HCT116 (cell line): ENCODE measurements around the gene ERC1. TPM values are rescaled to one million over a fixed set of nuclear protein-coding genes. Genes with fewer than 3 reads are reported as not detected.

Experiments
- ATAC-seq: fragments of 200-7000 bp; cut with Tn5 transposase; 2 replicates; pipeline ENCODE4 v1.9.1; 2020; ENCODE audit warnings: mild to moderate bottlenecking, moderate library complexity
- BruUV-seq: library from RNA; stranded (reverse); fragments of 400-500 nt; replicated peaks from 2 replicates; lab custom pipeline; 2021; lab: Mats Ljungman, UMichigan
- CTCF ChIA-PET: fragments of 300-600 bp; sonication (Branson Sonifier 250); formaldehyde crosslinking; loops from one replicate; lab custom pipeline; 2021; ENCODE audit warnings: antibody characterized with exemption; lab: Charles Lee
- POLR2A ChIA-PET: fragments of 300-600, 350-600 bp; sonication (Branson Sonifier 250); formaldehyde crosslinking; loops from one replicate; lab custom pipeline; 2021; ENCODE audit warnings: antibody characterized with exemption; lab: Charles Lee
- RAD21 ChIA-PET, 2 experiments: fragments of 300-600 bp; sonication (Branson Sonifier 250); formaldehyde crosslinking; loops; one replicate each; lab custom pipeline; 2023; ENCODE audit warnings: low total read pairs in 2 of 2; ENCODE audit not compliant: uncharacterized antibody in 2 of 2, unreplicated experiment in 2 of 2, low non-redundant PET in 1 of 2; lab: Charles Lee
- DNase-seq: peaks from one replicate; pipeline ENCODE4 v3.0.0-alpha.2; 2010; ENCODE audit warnings: low read depth, low spot score
- H2AFZ ChIP-seq: fragments of 200-600 bp; shearing (Covaris generic), sonication (generic); 2 replicates; pipeline ENCODE4 v1.6.1; 2017; ENCODE audit warnings: low read depth, mixed run types, mixed read lengths, antibody characterized with exemption, low read length; ENCODE audit not compliant: poor library complexity, severe bottlenecking
- H3K27ac ChIP-seq: 2 replicates; pipeline ENCODE4 v1.5.1; 2012; ENCODE audit warnings: low read depth, low read length
- H3K27me3 ChIP-seq: fragments of 200-600 bp; sonication (generic); 2 replicates; pipeline ENCODE4 v1.6.1; 2016; ENCODE audit warnings: mixed run types, low read length, mixed read lengths; ENCODE audit not compliant: insufficient read depth
- H3K36me3 ChIP-seq, 2 experiments: fragments of 200-500 bp in 1 of 2; fragments of 200-600 bp in 1 of 2; sonication (Bioruptor generic) in 1 of 2; sonication (generic) in 1 of 2; 2 replicates each; pipeline versions ENCODE4 v1.5.1 to v1.6.1; 2014 to 2016; ENCODE audit warnings: low read length in 2 of 2, inconsistent platforms in 1 of 2, mixed read lengths in 1 of 2, mixed run types in 1 of 2; ENCODE audit not compliant: insufficient read depth in 2 of 2, control insufficient read depth in 1 of 2
- H3K4me1 ChIP-seq, 2 experiments: fragments of 200-600 bp in 1 of 2; sonication (generic) in 1 of 2; 2 replicates each; pipeline versions ENCODE4 v1.5.1 to v1.6.1; 2012 to 2017; ENCODE audit warnings: low read length in 2 of 2, inconsistent platforms in 1 of 2, mild to moderate bottlenecking in 1 of 2, mixed read lengths in 1 of 2, mixed run types in 1 of 2, moderate library complexity in 1 of 2; ENCODE audit not compliant: insufficient read depth in 2 of 2, control insufficient read depth in 1 of 2
- H3K4me2 ChIP-seq: fragments of 200-600 bp; sonication (generic); 2 replicates; pipeline ENCODE4 v1.6.1; 2017; ENCODE audit warnings: mixed run types, low read length, mixed read lengths
- H3K4me3 ChIP-seq, 2 experiments: fragments of 200-600 bp in 1 of 2; sonication (generic) in 1 of 2; replicated peaks in 1 of 2; 2 replicates each; pipeline ENCODE4 v1.5.1; 2011 to 2016; ENCODE audit warnings: low read length in 2 of 2, control low read depth in 1 of 2, low read depth in 1 of 2, mild to moderate bottlenecking in 1 of 2, mixed read lengths in 1 of 2, mixed run types in 1 of 2
- H3K79me2 ChIP-seq: fragments of 200-600 bp; sonication (generic); 2 replicates; pipeline ENCODE4 v1.6.1; 2017; ENCODE audit warnings: mild to moderate bottlenecking, mixed run types, low read length, moderate library complexity, mixed read lengths; ENCODE audit not compliant: insufficient read depth
- H3K9ac ChIP-seq: fragments of 200-600 bp; sonication (generic); 2 replicates; pipeline ENCODE4 v1.6.1; 2016; ENCODE audit warnings: low read length, mixed read lengths
- H3K9me2 ChIP-seq: fragments of 200-600 bp; sonication (generic), shearing (Covaris generic); 2 replicates; pipeline ENCODE4 v1.6.1; 2017; ENCODE audit warnings: mixed run types, mild to moderate bottlenecking, moderate library complexity; ENCODE audit not compliant: insufficient read depth
- H3K9me3 ChIP-seq, 2 experiments: fragments of 200-500 bp in 1 of 2; fragments of 200-600 bp in 1 of 2; sonication (Bioruptor generic) in 1 of 2; sonication (generic) in 1 of 2; 2 replicates each; pipeline ENCODE4 v1.6.1; 2014 to 2017; ENCODE audit warnings: low read length in 2 of 2, mixed read lengths in 2 of 2, inconsistent platforms in 1 of 2, low read depth in 1 of 2, mild to moderate bottlenecking in 1 of 2, mixed run types in 1 of 2, moderate library complexity in 1 of 2; ENCODE audit not compliant: control insufficient read depth in 1 of 2, insufficient read depth in 1 of 2
- H4K20me1 ChIP-seq: fragments of 200-600 bp; sonication (generic), shearing (Covaris generic); 2 replicates; pipeline ENCODE4 v1.6.1; 2017; ENCODE audit warnings: mixed run types, mild to moderate bottlenecking, moderate library complexity; ENCODE audit not compliant: insufficient read depth
- ATF3 ChIP-seq: IDR thresholded peaks from 2 replicates; pipeline ENCODE4 v1.6.1; 2012
- CEBPB ChIP-seq: IDR thresholded peaks from 2 replicates; pipeline ENCODE4 v1.6.1; 2012; ENCODE audit warnings: low read depth
- CTCF ChIP-seq, 3 experiments: fragments of 200-600 bp in 1 of 3; sonication (generic) in 1 of 3; IDR thresholded peaks in 2 of 3; conservative IDR thresholded peaks in 1 of 3; 2 replicates each; pipeline ENCODE4 v1.5.1; 2012 to 2017; ENCODE audit warnings: low read depth in 2 of 3, low read length in 2 of 3, antibody characterized with exemption in 1 of 3, borderline replicate concordance in 1 of 3, control low read depth in 1 of 3, mild to moderate bottlenecking in 1 of 3, mixed read lengths in 1 of 3, mixed run types in 1 of 3, moderate library complexity in 1 of 3; ENCODE audit not compliant: insufficient read depth in 1 of 3
- EGR1 ChIP-seq: IDR thresholded peaks from 2 replicates; pipeline ENCODE4 v1.6.1; 2012; ENCODE audit warnings: low read depth
- ELF1 ChIP-seq: IDR thresholded peaks from 2 replicates; pipeline ENCODE4 v1.6.1; 2012; ENCODE audit warnings: low read depth, borderline replicate concordance
- EZH2 ChIP-seq: fragments of 200-600 bp; sonication (generic); IDR thresholded peaks from 2 replicates; pipeline ENCODE4 v1.6.1; 2017; ENCODE audit warnings: antibody characterized with exemption, mixed run types
- FOSL1 ChIP-seq: IDR thresholded peaks from 2 replicates; pipeline ENCODE4 v1.6.1; 2012; ENCODE audit warnings: low read depth
- MAX ChIP-seq: IDR thresholded peaks from 2 replicates; pipeline ENCODE4 v1.6.1; 2012
- POLR2A ChIP-seq: IDR thresholded peaks from 2 replicates; pipeline ENCODE4 v1.7.0; 2011; ENCODE audit warnings: borderline replicate concordance; ENCODE audit not compliant: insufficient read depth, insufficient read length; ENCODE audit errors: extremely low read depth
- POLR2AphosphoS5 ChIP-seq: IDR thresholded peaks from 2 replicates; pipeline ENCODE4 v1.6.1; 2011; ENCODE audit warnings: mild to moderate bottlenecking, low read depth, low read length, moderate library complexity
- RAD21 ChIP-seq: IDR thresholded peaks from 2 replicates; pipeline ENCODE4 v1.6.1; 2012; ENCODE audit warnings: low read depth, mild to moderate bottlenecking
- REST ChIP-seq: IDR thresholded peaks from 2 replicates; pipeline ENCODE4 v1.6.1; 2012; ENCODE audit warnings: low read depth
- SIN3A ChIP-seq: IDR thresholded peaks from 2 replicates; pipeline ENCODE4 v1.6.1; 2012; ENCODE audit warnings: low read depth
- SP1 ChIP-seq: IDR thresholded peaks from 2 replicates; pipeline ENCODE4 v1.6.1; 2012; ENCODE audit warnings: low read depth
- SRF ChIP-seq: IDR thresholded peaks from 2 replicates; pipeline ENCODE4 v1.6.1; 2012; ENCODE audit warnings: low read depth
- YY1 ChIP-seq: IDR thresholded peaks from 2 replicates; pipeline ENCODE4 v1.6.1; 2011; ENCODE audit warnings: low read length, low read depth, moderate library complexity, mild to moderate bottlenecking; ENCODE audit not compliant: insufficient replicate concordance; ENCODE audit errors: extremely low read depth
- ZBTB33 ChIP-seq: IDR thresholded peaks from 2 replicates; pipeline ENCODE4 v1.6.1; 2011; ENCODE audit warnings: mild to moderate bottlenecking, low read length, moderate library complexity; ENCODE audit not compliant: insufficient replicate concordance; ENCODE audit errors: extremely low read depth
- ZFX ChIP-seq: fragments of 450-650 bp; IDR thresholded peaks from 2 replicates; pipeline ENCODE4 v1.6.1; 2017
- intact Hi-C: fragments of 100-400 bp; cut with micrococcal nuclease; formaldehyde crosslinking; loops from 2 replicates; pipeline ENCODE4 v1.10.0; 2022
- total RNA-seq: library from RNA; stranded (reverse); gene quantifications from one replicate; pipeline ENCODE4 v1.2.1, GENCODE V29; 2021; ENCODE audit not compliant: unreplicated experiment

The ERC1 gene
- total RNA-seq, 1 experiment from 2014 or later: 41.9 TPM

- no peaks in the 10 kb centered on the region for H3K9me3 ChIP-seq
- no peak overlapping the region for H3K27ac ChIP-seq
- H3K4me3 ChIP-seq: no peak overlapping the region
- ChIA-PET POLR2A (no interaction called here), RAD21 (no interaction called here), CTCF (no interaction called here)
- H3K9ac ChIP-seq: no peak overlapping the region
- no peaks in the 10 kb centered on the region for H3K36me3 ChIP-seq
- TF ChIP-seq CEBPB (no peak), POLR2AphosphoS5 (no peak), SIN3A (no peak), RAD21 (no peak), ZFX (no peak), YY1 (no peak), SRF (no peak), CTCF (IDR thresholded peaks at IDR 0.05 in 2 of 3, conservative IDR thresholded peaks at IDR 0.05 in 1 of 3; ENCODE audit: borderline replicate concordance in 1 of 3, insufficient read depth in 1 of 3, low read depth in 2 of 3, low read length in 2 of 3) (no peak), REST (no peak), ZBTB33 (no peak), FOSL1 (no peak), ATF3 (no peak), EZH2 (no peak), MAX (no peak), EGR1 (no peak), ELF1 (no peak), POLR2A (no peak), SP1 (no peak)
- H3K4me2 ChIP-seq: no peak overlapping the region
- no peaks in the 10 kb centered on the region for H3K27me3 ChIP-seq
- intact Hi-C loops: no loop called here
- no peak for ATAC-seq
- H3K4me1 ChIP-seq: no peaks in the 10 kb centered on the region
- DNase-seq: no peak
- no peak overlapping the region for H2AFZ ChIP-seq
- H4K20me1 ChIP-seq: no peaks in the 10 kb centered on the region
- no peaks in the 10 kb centered on the region for H3K9me2 ChIP-seq
- H3K79me2 ChIP-seq: no peaks in the 10 kb centered on the region
- no TSS peak for BruUV-seq
Measured at GRCh38 chr12:1147821-1148220, 156.8 kb downstream of the ERC1 start.
